Posterior vena cava (tissue), 2 donors: Measurements from ENCODE around the gene TK2. TPM values are rescaled to one million over a fixed set of nuclear protein-coding genes. Genes with fewer than 3 reads are reported as not detected.

Experiments used
- DNase-seq: peaks from one replicate; pipeline ENCODE4 v3.0.0-alpha.2; 2020; ENCODE audit warnings: low spot score
- intact Hi-C, 2 donors: fragments of 100-400 bp; cut with DNase I; formaldehyde crosslinking; loops; one replicate each; pipeline versions ENCODE4 v1.14.1 to v1.14.2; 2022 to 2023
- total RNA-seq, 2 donors: library from RNA; stranded (reverse); fragmentation: NEBNext Ultra II Directional; extraction: Animal tissue kit (Norgen Biotek cat#: 25700); gene quantifications; one replicate each; pipeline ENCODE4 v1.2.1, GENCODE V29; 2021
- donor health status: DM: yes; HTN: yes; CAD: no.
- donor health status: DM: yes; HTN: yes; CAD: no.

The TK2 gene
- total RNA-seq, 2 donors from 2014 or later, result 23.6 to 37.2 TPM

- intact Hi-C loops, result no loop called here
- peak; percentile 44 for DNase-seq
Measured at GRCh38 chr16:66493490-66494401, 56.2 kb downstream of the TK2 start.

- peak; percentile 41 for DNase-seq
- intact Hi-C loops, result no loop called here
Measured at GRCh38 chr16:66491716-66492064, 58.2 kb downstream of the TK2 start.

DNA sequence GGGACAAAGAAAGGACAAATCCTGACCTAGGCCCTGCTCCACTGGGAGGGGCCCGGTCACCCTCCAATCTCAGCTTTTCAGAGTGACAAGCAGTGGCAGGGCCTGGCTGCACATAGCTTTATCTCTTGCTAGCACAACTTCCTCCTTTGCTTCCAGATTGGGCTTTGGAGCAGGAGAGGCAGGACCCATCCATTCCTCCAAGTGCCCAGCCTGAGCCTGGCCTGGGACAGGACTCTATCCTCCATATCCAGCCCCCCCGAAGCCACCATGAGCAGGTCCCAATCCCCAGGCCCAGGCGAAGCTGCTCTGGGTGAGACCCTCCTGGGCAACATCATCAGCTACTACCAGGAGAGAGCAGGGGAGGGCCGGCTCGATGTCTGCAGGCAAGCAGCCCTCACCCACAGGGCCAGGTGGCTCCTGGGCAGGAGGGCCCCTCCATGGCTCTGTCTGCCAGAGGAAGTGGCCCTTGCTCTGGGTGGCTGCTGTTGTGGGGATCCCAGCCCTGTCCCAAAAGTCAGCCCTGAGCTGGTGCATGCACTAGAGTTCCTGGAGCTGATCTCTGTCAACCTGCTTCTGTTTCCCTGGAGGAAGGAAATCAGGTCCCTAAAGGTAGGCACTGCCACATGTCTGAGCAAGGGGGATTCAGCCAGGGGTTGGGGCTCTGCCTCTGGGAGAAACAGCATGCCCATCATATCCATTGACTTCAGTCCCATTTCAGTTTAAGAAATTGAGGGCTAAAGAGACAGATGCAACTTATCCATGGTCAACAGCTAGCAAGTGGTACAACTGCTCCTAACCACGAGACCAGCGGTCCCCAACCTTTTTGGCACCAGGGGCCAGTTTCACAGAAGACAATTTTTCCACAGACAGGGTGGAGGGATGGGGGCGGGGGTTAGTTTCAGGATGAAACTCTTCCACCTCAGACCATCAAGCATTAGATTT lies 58.9 kb downstream of the TK2 start:
- peak; percentile 68 for DNase-seq
- intact Hi-C loops, result no loop called here

GRCh38 chr16:66489818-66490217 lies 60.1 kb downstream of the TK2 start:
- DNase-seq, result no peak
- intact Hi-C loops, result no loop called here

DNA sequence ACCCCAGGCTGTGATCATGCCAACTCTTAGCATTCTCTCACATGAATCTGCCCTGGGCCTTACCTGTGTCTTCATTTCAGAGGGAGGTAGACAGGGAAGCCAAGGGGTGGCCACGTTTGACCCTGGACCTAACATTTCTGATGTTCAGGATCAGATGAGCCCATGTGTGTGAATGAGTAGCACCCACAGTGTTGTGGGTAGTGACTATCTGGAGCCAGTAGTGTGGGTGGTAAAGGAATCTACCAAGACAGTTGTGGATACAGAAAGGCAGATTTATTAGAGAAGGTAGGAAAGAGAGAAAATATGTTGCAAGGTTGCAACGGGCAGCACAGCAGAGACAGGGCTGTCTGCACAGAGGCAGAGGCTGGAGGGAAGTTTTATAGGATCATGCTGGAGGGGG lies 60.5 kb downstream of the TK2 start:
- DNase-seq, result no peak
- intact Hi-C loops, result no loop called here

GRCh38 chr16:66488505-66488904 lies 61.4 kb downstream of the TK2 start:
- intact Hi-C loops, result no loop called here
- DNase-seq, result no peak

DNA sequence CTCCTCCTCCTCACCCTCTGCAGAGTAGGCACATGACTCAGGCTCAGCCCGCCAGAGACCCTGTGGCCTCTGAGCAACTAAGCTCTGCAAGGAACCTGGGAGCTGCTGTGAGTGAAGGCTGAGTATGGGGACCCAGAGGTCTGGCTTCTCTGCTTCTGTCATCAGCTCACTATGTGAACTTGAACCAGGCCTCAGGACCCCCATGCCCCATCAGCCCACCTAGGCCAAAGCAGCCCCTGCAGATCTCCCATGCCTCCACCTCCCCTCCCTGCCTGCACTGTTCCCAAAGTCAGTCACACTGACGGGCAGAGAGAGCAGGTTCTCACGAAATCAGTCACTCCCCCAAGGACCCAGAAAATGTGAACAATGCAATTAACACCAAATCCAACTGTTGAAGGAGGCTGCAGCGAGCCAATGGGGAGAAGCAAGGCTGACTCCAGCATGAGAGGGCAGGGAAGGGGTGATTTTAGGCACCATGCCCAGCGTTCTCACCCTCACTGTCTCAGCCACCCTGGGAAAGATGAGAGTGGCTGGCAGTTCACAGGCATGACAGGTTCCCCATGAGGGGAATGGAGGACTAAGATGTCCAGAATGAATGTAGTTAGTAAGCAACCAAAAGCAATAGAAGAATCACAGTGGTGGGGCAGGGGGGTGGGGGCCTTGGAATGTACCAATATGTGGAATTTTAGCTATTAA lies 62.2 kb downstream of the TK2 start:
- DNase-seq, result no peak
- intact Hi-C loops, result no loop called here

GRCh38 chr16:66486773-66487579 lies 62.9 kb downstream of the TK2 start:
- peak; percentile 91 for DNase-seq
- intact Hi-C loops, result no loop called here

DNA sequence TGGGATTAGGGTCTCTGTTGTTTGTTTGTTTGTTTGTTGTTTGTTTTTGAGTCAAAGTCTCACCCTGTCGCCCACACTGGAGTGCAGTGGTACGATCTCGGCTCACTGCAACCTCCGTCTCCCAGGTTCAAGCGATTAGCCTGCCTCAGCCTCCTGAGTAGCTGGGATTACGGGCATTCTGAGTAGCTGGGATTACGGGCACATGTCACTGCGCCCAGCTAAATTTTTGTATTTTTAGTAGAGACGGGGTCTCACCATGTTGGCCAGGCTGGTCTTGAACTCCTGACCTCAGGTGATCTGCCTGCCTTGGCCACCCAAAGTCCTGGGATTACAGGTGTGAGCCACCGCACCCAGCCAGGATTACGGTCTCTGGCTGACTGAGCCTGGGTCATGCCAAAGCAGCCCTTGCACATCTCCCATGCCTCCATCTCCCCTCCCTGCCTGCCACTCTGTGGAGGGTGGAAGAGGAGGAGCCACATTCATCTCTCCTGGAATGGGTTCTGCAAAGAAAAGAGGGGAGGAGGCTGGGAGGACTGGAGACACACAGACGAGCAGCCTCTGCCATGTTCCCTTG lies 63.6 kb downstream of the TK2 start:
- peak; percentile 52 for DNase-seq
- intact Hi-C loops, result no loop called here

DNA sequence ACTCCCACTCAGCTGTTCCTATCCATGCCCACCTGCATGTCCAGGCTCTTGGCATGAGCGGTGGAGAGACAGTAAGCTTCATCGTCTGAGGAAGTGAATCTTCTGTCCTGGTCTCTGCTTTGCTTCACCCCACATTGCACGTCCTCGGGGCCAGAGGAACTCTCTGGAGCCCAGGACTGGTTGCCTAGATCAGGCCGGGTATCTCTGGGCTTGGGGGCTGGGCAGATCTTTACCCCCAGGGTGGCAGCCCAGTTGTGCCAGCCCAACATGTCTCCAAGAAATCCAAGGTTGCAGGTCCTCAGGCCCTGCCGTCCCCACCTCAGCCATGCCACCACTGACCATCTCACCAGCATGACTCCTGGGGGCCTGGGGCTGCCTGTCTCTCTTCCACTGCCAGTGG lies 64.5 kb downstream of the TK2 start:
- peak; percentile 58 for DNase-seq
- intact Hi-C loops, result no loop called here

- intact Hi-C loops, result loop anchor here in 1 of 2 donors (5.0 kb wide), 1 partner anchor 77 kb away; no protein-coding TSS in a partner anchor
- DNase-seq, result peak; percentile 70
Measured at GRCh38 chr16:66484453-66485213, 65.3 kb downstream of the TK2 start.

DNA sequence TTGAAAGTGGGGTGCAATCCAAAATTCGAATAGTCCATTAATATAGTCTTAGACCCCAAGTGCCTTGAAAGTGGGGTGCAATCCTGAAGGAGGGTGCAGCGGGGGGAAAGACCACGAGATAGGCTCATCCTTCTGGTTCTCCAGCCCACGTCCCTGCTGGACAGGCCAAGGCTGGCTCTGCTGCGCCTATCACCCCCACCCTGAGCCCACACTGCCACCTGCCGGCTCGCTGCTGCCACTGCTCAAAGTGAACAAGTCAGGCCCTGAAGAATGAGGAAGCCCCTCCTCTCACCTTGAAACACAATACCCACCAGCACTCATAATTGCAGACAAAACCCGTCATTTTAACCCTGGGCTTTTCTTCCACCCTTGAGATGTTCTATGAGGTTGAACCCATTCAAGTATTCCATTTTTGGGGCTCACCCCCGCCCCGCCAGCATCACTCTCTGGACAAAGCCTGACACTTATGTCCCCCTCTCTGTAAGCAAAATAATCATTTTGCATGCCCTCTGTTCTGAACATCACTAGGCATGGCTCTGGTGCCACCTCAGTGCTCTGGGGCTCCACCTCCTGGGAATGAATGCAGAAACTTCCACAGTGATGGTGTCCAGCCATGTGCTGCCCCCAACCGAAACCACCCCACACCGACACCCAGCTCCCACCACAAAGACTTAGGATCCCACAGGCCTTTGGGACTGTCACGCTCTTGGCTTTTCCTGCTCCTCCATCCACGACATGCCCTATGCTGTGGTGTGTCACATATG lies 66.1 kb downstream of the TK2 start:
- intact Hi-C loops, result loop anchor here in 1 of 2 donors (5.0 kb wide), 1 partner anchor 77 kb away; no protein-coding TSS in a partner anchor
- DNase-seq, result peak; percentile 95

GRCh38 chr16:66481943-66482390 lies 68.0 kb downstream of the TK2 start:
- DNase-seq, result no peak
- intact Hi-C loops, result loop anchor here in 1 of 2 donors (5.0 kb wide), 1 partner anchor 75 kb away; no protein-coding TSS in a partner anchor

DNA sequence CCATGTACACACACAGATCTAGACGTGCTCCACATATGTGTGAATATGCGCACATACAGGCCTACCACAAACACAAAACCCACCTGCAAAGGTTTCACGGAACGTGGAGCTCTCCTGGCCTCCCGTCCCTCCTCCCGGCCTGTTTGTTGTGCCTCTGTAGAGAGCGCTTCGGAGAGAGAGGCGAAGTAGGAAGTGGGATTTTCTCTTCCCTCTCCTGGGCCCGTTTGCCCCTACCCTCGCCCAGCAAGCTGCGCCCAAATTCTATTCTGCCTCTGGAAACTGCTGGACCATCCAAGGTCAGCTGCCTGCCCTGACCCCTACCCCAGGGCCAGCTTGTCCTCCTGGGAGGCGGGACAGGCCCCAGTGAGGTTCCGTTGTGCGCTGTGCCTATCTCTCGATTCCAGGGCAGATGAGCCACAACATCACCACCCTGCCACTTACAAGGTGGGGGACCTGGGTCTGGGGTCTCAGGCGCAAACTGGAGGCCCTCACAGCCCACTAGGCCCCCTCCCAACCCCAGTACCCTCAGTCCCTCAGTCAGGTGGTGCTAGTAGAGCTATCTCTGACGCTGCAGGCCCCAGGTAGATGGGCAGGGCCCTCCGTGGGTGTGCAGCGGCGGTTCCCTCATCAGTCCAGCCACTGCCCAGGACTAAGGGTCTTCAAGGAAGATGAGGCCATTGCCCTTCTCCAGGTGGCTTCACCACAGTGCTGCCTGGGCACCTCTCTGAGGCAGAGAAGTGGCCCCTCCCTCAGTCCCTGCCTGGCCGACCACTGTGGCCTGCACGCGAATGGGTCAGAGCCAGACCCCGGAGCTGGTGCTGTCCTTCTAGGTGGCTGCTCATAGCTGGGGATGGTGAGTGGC lies 68.6 kb downstream of the TK2 start:
- intact Hi-C loops, result loop anchor here in 1 of 2 donors (5.0 kb wide), 1 partner anchor 74 kb away; no protein-coding TSS in a partner anchor
- peak; percentile 76 for DNase-seq

- peak; percentile 44 for DNase-seq
- intact Hi-C loops, result loop anchor here in 1 of 2 donors (5.0 kb wide), 1 partner anchor 73 kb away; no protein-coding TSS in a partner anchor
Measured at GRCh38 chr16:66480265-66481080, 69.4 kb downstream of the TK2 start.
